SK-N-SH treated with all-trans-retinoic acid at 6 μM for 48 hours (cell line): ENCODE results near the gene TNNI3.

Source experiments
- ARNTL ChIP-seq: fragments of 450-650 bp; formaldehyde crosslinking; IDR thresholded peaks from 2 replicates; pipeline ENCODE4 v1.5.0; 2020; ENCODE audit warnings: low read depth, mild to moderate bottlenecking, moderate library complexity, borderline replicate concordance
- CREB5 ChIP-seq: fragments of 250-450 bp; sonication (Bioruptor Pico); IDR thresholded peaks from 2 replicates; pipeline ENCODE4 v1.5.1; 2020; ENCODE audit warnings: low read depth, mild to moderate bottlenecking, moderate library complexity
- ISL1 ChIP-seq: fragments of 250-450 bp; sonication (Bioruptor Pico); IDR thresholded peaks from 2 replicates; pipeline ENCODE4 v2.1.2; 2022; ENCODE audit warnings: mild to moderate bottlenecking, moderate library complexity
- OSR1 ChIP-seq: fragments of 250-450 bp; sonication (Bioruptor Pico); IDR thresholded peaks from 2 replicates; pipeline ENCODE4 v1.8.0; 2022; ENCODE audit warnings: moderate library complexity, mild to moderate bottlenecking, inconsistent platforms
- PATZ1 ChIP-seq: fragments of 250-450 bp; sonication (Bioruptor Pico); IDR thresholded peaks from 2 replicates; pipeline ENCODE4 v1.8.0; 2020; ENCODE audit warnings: mild to moderate bottlenecking, moderate library complexity, borderline replicate concordance
- POU6F1 ChIP-seq: fragments of 250-450 bp; sonication (Bioruptor Pico); IDR thresholded peaks from 2 replicates; pipeline ENCODE4 v1.8.0; 2021; ENCODE audit warnings: low read depth, mild to moderate bottlenecking, moderate library complexity, borderline replicate concordance
- PPARA ChIP-seq: fragments of 250-450 bp; sonication (Bioruptor Pico); IDR thresholded peaks from 2 replicates; pipeline ENCODE4 v1.5.0; 2020; ENCODE audit warnings: mild to moderate bottlenecking, borderline replicate concordance
- TCF4 ChIP-seq: fragments of 250-450 bp; sonication (Bioruptor Pico); IDR thresholded peaks from 2 replicates; pipeline ENCODE4 v1.8.0; 2021; ENCODE audit warnings: mild to moderate bottlenecking, moderate library complexity, borderline replicate concordance
- TSHZ2 ChIP-seq: fragments of 250-450 bp; sonication (Bioruptor Pico); IDR thresholded peaks from 2 replicates; pipeline ENCODE4 v1.5.0; 2020; ENCODE audit warnings: mild to moderate bottlenecking, moderate library complexity
- ZC3H10 ChIP-seq: fragments of 250-450 bp; sonication (Bioruptor Pico); IDR thresholded peaks from 2 replicates; pipeline ENCODE4 v1.5.1; 2021; ENCODE audit warnings: mild to moderate bottlenecking, moderate library complexity
- ZFP3 ChIP-seq: fragments of 250-450 bp; sonication (Bioruptor Pico); IDR thresholded peaks from 2 replicates; pipeline ENCODE4 v1.5.0; 2020; ENCODE audit warnings: mild to moderate bottlenecking, moderate library complexity
- ZFP30 ChIP-seq: fragments of 450-650 bp; formaldehyde crosslinking; IDR thresholded peaks from 2 replicates; pipeline ENCODE4 v1.5.0; 2022; ENCODE audit warnings: mild to moderate bottlenecking, moderate library complexity
- ZNF565 ChIP-seq: fragments of 450-650 bp; formaldehyde crosslinking; conservative IDR thresholded peaks from 2 replicates; pipeline ENCODE4 v1.5.0; 2020; ENCODE audit warnings: low read depth, mild to moderate bottlenecking, moderate library complexity
- TF ChIP-seq, protein P1 (sequence below): fragments of 250-450 bp; sonication (Bioruptor Pico); IDR thresholded peaks from 2 replicates; pipeline ENCODE4 v1.5.1; 2021; ENCODE audit warnings: mild to moderate bottlenecking, moderate library complexity

- TF ChIP-seq PPARA (CRISPR knock-in tag) (no peak), ZFP30 (CRISPR knock-in tag) (no peak), TCF4 (no peak), PATZ1 (CRISPR knock-in tag) (no peak), ARNTL (CRISPR knock-in tag) (no peak), POU6F1 (CRISPR knock-in tag) (no peak), ISL1 (CRISPR knock-in tag) (no peak), CREB5 (CRISPR knock-in tag) (no peak), ZFP3 (CRISPR knock-in tag) (no peak), ZNF565 (no peak), ZC3H10 (CRISPR knock-in tag) (no peak), TSHZ2 (no peak), OSR1 (no peak)
- TF ChIP-seq, protein P1, sequence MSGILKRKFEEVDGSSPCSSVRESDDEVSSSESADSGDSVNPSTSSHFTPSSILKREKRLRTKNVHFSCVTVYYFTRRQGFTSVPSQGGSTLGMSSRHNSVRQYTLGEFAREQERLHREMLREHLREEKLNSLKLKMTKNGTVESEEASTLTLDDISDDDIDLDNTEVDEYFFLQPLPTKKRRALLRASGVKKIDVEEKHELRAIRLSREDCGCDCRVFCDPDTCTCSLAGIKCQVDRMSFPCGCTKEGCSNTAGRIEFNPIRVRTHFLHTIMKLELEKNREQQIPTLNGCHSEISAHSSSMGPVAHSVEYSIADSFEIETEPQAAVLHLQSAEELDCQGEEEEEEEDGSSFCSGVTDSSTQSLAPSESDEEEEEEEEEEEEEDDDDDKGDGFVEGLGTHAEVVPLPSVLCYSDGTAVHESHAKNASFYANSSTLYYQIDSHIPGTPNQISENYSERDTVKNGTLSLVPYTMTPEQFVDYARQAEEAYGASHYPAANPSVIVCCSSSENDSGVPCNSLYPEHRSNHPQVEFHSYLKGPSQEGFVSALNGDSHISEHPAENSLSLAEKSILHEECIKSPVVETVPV (CRISPR knock-in tag), result no peak
Observed at GRCh38 chr19:55105237-55105636, 52.3 kb downstream of the TNNI3 start.
